GM21529 (cell line): ENCODE data around the gene SARM1.

Experiments
- ATAC-seq: cut with Tn5 transposase; IDR thresholded peaks from one replicate; pipeline ENCODE4 v1.9.1; 2021; ENCODE audit not compliant: unreplicated experiment

SARM1 gene

DNA sequence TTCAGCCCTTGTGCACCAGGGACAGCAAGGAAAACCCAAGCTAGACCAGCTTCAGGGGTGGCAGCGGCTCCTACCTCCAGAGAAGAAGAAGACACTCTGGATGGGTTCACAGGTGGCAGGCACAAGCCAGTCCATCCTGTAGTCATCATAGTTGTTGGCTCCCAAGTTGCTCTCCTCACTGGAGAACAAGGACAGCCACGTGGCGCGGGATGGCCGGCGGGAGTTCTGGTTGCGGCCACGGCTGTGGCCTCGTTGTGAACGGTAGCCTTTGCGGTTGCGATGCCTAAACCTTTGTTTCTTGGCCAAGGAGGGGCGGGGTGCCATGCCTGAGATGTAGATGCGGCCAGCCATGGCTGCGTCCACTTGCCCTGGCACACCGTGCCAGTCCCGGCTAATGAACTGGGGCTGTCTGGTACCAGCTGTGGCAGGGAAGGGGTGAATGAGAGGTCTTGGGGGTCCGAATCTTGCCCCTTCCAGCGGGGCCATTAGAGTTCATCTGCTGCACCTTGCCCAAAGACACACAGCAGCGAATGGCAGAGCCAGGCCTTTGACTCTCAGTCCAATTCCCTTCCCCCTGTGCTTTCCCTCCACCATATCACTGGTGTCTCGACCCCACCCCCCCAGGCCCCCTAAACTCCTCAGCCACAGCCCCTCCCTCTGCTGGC is 3.7 kb upstream of the SARM1 start:
- no peak for ATAC-seq

DNA sequence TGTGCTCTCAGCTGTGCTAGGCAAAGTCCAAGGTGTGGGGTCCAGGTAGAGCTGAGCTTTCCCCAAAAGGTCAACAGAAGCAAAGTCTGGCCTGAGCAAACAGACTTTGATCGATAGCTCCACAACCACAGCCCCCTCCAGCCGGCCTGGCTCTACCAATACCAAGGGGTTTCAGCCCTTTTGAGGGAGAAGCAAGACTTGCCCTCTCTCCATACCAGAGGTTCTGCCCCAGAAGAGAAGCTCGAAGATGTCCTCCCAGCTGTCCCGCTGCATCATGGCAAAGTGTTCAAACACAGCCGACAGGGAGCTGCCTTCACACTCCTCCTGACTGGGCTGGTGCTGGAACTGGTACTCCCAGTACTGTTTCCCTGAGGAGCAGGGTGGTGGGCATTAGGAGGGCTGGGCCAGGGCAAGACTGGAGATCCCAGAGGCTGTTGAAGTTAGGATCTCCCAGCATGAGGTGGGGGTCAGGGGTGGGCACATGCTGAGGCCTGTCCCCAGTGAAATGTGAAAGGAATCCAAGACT is 3.1 kb upstream of the SARM1 start:
- no peak for ATAC-seq

DNA sequence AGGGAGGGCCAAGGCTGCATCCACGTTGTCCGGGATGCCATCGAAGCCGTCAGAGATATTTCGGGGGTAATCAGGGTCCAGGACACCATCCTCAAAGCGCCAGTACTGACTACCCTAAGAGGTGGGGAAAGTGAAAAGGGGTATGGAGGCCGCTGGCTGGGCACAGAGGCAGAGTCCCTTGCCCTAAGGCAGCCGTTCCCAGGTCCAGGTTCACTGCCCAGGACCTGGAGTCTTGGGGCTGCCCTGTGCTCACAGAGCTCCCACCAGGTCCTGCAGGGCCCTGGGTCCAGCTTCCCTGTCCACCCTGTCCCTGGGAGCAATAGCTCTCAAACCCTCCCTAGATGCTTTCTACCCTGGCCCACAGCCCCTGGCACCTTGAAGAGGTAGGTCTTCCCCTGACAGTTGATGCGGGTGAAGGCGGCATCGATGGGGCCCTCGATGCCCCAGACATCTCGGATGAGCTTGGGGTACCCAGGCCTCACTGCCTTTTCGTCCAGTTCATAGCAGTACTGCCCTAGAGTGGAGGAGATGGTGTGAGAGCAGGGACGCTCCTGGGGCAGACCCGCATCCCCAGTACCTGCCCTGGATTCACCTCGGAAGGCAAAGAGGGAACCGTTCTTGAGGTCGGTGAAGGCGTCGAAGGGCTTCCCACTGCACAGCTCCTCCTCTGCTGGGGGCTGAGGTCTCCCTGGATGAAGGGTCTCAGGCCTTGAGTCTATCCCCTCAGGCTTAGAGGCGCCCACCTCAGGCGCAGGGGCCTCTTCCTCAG is 2.4 kb upstream of the SARM1 start:
- no peak for ATAC-seq

DNA sequence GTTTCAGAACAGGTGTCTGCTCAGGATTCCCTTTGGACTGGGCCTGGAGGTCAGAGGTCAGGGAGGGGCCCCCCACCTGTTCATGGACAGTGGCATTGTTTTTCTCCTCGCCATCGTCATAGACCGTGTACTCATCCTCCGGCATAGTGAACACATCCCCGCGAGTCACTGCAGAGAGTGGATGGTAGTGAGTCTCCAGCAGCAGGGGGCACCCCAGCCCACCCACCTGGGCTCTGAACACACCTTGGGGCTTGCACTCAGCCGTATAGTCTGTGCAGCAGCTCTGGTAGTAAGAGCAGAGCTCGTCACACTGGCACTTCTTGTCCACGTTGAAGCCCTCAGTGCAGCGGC is 1.8 kb upstream of the SARM1 start:
- ATAC-seq, result no peak

DNA sequence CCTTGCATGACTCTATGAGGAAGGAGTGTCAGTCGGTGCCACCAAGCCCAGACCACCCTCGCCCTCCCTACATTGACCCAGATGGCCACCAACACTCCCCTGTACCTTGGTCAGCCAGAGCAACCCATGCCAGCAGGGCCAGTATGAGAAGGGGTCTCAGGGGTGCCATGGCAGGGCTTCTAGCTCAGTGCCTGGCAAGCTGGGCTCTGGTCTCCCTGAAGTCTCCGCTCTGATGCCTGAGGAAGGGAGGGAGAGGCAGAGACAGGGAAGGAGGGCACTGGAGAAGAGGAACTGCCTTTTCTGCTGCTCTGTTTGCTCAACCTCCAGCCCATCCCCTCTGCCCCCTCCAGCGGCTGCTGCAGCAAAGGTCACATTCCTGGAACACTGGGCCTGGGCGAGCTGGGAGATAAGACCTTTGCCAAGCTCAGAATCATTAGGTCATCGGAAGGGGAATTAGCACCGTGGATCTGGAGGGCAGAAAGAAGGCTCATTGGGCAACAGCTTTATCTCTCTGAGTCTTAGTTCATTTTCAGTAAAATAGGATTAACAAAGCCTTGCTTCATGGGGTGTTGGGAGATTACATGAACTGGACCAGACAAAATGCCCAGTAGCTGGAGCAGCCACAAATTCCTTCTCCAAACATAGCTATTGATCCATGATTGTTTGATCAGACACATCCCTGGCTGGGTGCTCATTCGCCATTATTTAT is 1.3 kb upstream of the SARM1 start, which contains the start of gene VTN:
TSS of gene VTN (minus strand) at position 273 of the 709 bp plus-strand sequence. CDS start at position 169, 104 bp downstream.
- no peak for ATAC-seq

DNA sequence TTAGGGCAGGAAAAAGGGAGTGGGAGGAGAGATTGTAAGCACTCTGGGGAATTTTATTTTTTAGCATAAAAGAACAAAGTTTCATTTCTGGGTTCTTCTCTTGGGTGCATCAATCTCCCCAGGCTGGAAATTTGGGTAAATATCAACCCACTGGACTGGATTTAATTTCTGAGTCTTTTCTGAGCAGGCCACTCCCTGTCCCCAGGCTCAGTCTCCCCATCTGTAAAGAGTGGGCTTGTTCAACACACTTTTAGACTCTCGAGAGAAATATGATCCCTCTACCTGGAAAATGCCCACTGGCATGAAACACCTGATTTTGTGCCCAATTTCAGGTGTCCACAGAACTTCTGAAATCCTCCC is 770 bp upstream of the SARM1 start:
- ATAC-seq, result no peak

DNA sequence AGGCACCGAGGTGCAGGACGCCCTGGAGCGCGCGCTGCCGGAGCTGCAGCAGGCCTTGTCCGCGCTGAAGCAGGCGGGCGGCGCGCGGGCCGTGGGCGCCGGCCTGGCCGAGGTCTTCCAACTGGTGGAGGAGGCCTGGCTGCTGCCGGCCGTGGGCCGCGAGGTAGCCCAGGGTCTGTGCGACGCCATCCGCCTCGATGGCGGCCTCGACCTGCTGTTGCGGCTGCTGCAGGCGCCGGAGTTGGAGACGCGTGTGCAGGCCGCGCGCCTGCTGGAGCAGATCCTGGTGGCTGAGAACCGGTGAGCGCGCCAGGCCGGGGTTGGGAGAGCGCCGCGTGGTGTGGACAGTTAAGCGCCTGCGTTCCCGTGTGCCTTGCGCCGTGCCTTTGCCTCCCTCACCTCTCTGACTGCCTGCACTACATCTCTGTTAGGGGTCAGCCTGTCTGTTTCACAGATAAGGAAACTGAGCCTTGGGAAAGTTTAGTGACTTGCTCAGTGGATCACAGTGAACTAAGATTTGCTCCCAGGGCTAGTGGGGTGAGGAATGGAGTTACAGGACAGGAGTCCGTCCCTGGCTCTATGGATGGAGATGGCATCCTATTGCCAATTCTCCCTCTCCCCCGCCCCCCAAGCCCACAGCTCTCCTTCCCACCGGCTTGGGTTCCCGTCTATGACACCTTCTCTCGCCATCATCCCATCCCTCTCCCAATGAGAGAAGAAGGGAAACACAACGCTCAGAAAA is 880 bp downstream of the SARM1 start:
- peak; percentile 24 for ATAC-seq

DNA sequence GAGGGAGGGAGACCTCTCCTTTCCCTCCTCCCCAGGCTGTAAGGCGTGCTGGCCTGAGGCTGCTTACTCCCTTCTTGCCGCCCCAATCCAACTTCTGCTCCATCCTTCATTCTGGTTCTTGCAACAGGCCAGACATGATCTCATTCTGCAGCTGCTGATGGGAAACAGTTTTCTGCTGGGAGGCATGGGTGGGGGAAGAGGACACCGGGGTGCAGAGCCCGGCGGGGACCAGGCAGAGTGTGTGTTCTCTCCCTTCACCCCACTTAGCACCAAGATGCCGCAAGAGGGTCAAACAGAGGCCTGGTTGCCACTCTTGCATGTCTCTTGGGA is 1.4 kb downstream of the SARM1 start:
- ATAC-seq, result no peak

DNA sequence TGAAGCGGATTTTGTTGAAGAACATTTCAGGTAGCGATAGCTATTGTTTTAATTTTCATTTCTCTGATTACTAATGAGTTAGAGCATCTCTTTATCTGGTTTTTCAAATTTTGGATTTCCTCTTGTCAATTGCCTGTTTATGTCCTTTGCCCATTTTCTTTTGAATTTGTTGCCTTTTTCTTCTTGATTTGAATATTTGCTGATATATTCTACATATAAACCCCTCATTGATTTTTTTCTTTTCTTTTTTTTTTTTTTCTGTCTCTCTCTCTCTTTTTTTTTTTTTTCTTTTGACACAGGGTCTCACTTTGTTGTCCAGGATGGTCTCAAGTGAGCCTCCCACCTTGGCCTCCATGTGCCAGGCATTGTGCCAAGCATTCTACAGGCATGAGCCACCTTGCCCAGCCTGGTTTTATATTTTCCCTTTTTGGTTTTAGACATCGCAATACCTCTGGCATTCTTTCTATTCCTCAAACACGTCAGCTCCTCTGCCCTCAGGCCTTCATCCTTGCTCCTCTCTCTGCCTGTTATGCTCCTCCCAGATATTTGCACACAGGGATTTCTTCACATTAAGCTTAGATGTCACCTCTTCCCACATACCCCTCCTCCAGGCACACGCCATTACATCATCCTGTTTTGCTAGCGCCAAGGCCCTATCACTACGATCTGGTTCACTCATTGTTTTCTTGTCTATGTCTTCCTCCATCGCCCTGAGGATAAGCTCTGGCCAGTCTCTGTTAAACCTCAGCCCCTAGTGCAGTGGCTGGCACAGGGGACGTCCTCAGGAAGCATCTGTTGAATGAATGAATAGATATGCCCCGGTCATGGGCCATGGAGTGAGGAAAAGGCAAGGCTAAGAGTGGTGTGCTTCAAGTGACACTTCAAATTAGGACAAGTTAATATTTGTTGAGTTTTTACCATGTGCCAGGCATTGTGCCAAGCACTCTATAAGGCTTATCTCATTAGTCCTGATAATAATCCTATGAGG is 8.6 kb downstream of the SARM1 start:
- ATAC-seq, result no peak

DNA sequence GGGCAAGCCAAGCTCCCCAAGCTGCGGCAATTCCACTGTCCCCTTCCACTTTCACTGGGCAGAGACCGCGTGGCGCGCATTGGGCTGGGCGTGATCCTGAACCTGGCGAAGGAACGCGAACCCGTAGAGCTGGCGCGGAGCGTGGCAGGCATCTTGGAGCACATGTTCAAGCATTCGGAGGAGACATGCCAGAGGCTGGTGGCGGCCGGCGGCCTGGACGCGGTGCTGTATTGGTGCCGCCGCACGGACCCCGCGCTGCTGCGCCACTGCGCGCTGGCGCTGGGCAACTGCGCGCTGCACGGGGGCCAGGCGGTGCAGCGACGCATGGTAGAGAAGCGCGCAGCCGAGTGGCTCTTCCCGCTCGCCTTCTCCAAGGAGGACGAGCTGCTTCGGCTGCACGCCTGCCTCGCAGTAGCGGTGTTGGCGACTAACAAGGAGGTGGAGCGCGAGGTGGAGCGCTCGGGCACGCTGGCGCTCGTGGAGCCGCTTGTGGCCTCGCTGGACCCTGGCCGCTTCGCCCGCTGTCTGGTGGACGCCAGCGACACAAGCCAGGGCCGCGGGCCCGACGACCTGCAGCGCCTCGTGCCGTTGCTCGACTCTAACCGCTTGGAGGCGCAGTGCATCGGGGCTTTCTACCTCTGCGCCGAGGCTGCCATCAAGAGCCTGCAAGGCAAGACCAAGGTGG is 9.8 kb downstream of the SARM1 start:
- no peak for ATAC-seq

DNA sequence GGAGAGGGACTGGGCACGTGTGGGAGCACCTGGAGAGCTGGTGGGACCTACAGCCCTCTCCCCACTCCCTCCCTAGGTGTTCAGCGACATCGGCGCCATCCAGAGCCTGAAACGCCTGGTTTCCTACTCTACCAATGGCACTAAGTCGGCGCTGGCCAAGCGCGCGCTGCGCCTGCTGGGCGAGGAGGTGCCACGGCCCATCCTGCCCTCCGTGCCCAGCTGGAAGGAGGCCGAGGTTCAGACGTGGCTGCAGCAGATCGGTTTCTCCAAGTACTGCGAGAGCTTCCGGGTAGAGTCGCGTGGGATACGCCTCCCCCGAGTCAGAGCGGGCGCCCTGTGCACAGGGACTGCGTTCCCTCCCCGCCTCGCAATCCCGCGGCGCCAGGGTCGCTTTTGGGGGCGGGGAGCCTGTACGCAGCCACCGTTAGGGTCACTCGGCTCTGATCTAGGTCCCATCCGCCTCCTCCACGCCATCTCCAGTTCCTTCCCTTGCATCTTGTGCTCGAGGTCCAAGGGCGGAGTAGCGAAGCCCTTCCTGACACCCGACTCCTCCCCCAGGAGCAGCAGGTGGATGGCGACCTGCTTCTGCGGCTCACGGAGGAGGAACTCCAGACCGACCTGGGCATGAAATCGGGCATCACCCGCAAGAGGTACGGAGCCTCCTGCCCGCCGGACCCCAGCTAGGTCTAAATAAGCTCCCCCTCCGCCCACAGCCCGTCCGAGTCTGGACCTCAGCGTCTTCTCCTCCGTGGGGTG is 13.0 kb downstream of the SARM1 start:
- ATAC-seq, result peak; percentile 56

DNA sequence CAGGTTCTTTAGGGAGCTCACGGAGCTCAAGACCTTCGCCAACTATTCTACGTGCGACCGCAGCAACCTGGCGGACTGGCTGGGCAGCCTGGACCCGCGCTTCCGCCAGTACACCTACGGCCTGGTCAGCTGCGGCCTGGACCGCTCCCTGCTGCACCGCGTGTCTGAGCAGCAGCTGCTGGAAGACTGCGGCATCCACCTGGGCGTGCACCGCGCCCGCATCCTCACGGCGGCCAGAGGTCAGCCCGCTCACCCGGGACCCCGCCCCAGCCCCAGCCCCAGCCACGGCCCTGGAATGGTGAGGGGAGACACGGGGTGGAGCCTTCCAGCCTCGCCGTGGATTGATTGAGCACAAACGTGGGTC is 13.5 kb downstream of the SARM1 start:
- no peak for ATAC-seq

DNA sequence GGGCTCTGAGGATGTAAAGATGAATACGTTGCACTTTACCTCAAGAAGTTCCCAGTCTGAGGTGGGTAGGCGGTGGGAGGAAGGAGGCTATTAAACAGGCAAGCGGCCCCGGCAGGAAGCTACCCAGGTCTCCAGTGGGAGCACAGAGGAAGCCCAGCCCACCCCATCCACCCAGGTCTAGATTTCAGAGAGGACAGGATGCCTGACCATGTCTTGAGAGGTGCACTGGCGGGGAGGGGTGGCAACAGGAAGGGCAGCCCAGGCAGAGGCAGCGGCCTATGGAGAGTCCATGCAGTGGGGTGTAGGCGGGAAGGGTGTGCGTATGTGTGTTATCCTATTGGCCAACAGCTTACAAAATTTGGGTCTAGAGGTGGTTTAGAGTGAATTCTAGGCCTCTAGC is 13.9 kb downstream of the SARM1 start:
- no peak for ATAC-seq

DNA sequence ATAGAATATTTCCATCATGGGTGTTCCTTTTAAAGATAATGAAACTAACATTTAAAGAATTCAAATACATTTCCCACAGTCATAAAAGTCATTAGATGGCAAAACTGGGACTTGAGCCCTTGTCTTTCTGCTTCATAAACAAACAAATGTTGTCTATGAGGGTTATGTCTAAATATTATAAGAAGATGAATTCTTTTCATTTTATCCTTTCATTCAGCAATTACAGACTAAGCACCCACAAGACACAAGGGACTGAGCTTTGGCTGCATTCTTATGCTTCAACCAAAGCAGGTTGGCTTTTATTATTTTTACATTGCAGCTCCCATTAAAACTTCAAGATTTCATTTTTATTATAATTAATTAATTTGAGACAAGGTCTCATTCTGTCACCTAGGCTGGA is 14.9 kb downstream of the SARM1 start:
- ATAC-seq, result no peak

DNA sequence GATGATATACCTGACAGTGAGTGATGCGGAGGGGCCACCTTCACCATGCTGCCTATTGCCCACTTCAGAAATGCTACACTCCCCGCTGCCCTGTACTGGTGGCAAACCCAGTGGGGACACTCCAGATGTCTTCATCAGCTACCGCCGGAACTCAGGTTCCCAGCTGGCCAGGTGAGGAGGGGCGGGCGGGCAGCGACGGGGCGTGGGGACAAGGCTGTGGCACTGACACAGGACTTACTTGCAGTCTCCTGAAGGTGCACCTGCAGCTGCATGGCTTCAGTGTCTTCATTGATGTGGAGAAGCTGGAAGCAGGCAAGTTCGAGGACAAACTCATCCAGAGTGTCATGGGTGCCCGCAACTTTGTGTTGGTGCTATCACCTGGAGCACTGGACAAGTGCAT is 16.6 kb downstream of the SARM1 start:
- no peak for ATAC-seq

DNA sequence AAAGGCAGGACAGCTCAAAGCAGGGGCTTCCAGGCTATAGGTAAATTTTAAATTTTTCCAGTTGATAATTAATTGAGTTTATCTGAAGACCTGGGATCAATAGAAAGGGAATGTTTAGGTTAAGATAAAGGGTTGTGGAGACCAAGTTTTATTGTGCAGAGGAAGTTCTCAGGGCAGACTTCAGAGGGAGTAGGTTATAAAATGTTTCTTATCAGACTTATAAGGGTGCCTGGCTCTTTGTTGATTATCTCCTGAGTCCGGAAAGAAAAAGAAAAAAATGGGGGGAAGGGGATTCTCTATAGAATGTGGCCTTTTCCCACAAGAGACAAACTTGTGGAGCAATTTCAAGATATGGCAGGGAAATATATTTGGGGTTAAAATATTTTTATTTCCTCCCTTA is 18.6 kb downstream of the SARM1 start:
- ATAC-seq, result no peak

DNA sequence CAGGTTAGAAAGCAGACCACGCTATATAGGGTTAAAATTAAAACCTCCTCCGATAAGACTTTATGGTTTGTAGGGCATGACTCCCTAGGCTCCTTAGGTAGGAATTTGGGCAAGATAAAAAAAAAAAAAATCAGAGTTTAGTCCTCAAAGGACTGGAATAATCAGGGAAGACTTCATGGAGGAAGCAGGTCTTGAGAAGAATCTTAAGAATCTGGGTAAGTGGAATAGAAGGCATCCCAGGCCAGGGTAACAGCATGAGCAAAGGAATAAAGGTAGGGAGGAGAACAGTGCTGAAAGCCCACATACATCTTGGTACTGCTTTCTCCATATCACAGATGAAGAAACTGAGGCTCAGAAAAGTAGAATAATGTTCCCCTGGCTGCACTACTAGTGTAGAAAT is 19.1 kb downstream of the SARM1 start:
- ATAC-seq, result no peak

DNA sequence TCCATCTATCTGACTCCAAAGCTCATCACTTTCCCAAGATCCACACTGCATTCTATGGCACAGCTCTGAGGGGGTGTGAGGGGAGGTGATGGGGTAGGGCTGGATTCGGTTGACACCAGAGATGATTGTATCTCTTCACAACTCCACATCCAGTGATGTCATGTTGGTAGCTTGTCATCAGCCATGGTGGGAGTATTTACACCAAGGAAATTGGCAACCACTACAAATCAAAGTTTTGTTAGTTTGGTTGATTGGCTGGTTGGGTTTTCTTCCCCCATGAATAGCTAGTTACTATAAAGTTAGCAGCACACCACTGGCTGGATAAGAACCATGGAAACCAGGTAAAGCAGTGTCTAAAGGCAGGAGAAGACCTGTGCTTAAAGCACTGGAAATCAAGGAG is 19.5 kb downstream of the SARM1 start:
- ATAC-seq, result no peak

DNA sequence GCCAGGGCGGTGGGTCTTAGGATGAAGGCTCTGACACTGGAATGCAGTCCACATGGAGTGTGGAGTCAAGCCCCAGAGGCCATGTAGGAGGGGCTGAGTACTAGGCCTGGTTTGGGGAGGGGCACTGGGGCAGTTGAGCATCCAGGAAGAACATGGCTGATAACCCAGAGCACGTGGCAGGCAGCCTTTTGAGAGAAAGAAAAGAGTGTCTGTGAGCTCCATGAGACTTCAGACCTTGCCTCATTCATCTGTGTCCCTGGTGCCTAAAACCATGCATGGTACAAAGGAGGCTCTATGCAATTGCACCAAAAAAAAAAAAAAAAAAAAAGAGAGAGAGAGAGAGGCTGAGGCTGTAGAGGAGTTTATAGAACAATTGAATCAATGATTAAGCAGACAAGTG is 19.9 kb downstream of the SARM1 start:
- ATAC-seq, result no peak
